ENCODE measurements around the gene FALEC. TPM values are rescaled to one million over a fixed set of nuclear protein-coding genes. Genes with fewer than 3 reads are reported as not detected.

Gene FALEC
- total RNA-seq = 1.1 TPM

DNA sequence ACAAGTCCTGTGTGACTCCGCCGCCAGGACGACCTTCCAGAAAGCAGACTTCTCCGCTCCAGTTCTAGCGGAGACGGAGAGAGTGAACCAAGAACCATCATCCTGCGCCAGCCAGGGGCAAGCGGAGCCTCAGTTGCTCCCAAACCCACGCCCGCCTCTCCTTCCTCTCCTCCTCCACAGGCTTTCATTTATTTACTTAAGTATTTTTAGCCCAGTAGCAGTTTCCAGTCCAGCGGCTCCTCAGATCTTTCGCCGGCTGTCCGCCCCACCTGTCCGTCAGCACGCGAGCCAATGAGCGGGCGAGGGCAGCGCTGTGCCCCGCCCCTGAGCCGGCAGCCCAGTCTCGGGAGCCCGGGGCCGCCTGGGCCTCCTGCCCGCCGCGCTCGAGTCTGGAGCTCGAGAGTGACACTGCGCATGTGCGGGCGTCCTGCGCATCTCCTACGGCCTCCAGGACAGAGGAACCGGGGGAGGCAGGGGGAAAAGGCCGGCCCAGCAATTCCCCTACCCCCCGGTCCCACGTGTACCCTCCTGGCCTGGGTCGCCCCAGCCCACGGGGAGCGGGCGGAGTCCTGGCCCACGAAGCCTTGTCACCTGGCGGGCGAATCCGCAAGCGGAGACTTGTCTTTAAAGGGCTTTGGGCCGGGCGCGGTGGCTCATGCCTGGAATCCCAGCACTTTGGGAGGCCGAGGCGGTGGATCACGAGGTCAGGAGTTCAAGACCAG is at the start of gene FALEC:
FALEC (plus strand) TSS at position 425 of the 722 bp plus-strand sequence.
- DNase-seq = peak; percentile 97

DNA sequence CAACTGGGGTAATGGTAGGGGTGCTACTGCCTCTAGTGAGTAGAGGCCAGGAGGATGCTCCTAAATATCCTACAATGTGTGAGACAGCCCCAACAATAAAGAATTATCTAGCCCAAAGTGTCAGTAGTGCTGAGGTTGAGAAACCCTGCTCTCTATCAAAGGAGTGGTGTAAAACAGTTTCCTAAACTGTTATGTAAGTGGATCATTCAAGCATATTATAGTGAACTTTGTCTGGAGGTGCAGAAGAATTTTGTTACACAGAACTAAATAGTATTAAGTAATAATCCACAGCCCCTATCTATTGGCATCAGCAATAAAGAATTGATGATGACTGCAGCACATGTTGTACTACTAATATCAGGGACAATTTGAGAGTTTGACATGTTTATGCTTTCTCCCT is 48.6 kb upstream of the FALEC start:
- no peak for DNase-seq

DNA sequence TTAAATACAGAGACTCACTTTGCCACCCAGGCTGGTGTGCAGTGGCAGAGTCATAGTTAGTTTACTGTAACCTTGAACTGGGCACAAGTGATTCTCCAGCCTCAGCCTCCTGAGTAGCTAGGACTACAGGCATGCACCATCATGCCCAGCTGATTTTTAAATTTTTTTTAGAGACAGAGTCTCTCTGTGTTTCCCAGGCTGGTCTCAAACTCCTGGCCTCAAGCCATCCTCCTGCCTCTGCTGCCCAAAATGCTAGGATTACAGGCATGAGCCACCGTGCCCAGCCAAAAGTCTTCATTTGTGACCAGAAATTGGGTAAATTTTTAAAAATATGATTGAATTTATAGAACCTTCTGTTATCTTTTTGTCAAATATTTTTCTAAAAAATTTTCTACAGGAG is 46.3 kb upstream of the FALEC start:
- no peak for DNase-seq

DNA sequence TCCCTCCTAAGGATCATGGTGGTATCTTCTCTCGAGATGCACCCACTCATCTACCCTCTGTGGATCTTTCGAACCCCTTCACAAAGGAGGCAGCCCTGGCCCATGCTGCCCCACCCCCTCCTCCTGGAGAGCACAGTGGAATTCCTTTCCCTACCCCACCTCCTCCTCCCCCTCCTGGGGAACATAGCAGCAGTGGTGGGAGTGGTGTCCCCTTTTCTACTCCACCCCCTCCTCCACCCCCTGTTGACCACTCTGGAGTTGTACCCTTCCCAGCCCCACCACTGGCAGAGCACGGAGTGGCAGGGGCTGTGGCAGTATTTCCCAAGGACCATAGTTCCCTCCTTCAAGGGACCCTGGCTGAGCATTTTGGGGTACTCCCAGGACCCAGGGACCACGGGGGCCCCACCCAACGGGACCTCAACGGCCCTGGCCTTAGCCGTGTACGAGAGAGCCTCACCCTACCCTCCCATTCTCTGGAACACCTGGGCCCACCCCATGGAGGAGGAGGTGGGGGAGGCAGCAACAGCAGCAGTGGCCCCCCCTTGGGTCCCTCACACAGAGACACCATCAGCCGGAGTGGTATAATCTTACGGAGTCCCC is 42.9 kb upstream of the FALEC start:
- no peak for DNase-seq

DNA sequence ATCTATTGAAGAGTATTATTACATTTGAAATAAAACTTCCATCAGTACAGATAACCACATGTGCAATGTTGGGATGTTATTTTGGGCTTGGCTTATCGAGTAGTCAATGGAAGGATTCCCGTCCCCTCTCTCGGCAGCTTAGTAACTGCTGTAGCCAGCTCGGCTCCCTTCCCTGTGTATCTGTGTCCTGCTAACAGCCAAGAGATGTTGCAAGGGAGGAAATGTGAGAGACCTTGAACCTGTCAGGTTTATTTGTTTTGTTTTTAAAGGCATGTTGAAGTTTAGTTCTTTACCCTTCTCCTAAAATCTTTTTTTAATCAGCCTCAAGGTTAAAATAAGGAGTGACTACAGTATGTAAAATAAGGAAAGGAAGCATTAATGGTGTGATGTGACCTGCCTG is 41.9 kb upstream of the FALEC start:
- DNase-seq = no peak

DNA sequence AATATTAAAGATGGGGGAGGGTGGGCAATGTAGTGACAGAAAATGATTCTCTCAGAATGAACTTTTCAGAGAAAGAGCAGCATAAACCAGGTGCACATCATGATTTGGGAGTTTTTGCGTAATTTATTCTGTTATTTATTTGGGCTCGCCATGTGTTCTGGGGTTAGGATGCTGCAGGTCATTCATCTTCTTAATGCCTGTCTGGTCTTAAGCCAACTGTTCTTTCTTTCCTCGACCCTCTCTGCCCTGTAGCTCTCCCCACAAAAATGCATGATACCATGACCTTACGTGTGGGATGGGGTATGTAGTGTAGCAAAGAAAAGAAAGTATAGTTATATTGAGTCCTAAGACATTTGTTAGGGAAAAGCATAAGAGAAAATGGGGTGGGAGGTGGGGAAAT is 40.7 kb upstream of the FALEC start:
- no peak for DNase-seq

DNA sequence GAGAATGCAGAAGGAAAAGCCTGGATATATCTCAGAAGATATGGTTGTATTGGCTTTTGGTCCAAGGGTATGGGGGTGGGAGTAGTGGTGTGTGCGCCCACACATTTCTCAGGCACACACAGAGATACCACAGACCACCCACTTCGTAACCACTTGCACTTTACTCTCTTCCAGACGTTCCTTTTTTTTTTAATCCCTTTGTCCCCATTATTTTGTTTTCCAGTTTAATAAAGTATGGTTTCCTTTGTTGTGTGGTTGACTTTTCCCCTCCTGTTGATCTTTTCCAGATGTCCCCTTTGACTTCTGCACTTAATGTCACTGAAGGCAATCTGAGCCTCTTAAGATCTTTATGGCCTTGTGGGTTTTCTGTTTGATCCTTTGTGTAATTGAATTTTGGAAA is 38.8 kb upstream of the FALEC start:
- DNase-seq = no peak

DNA sequence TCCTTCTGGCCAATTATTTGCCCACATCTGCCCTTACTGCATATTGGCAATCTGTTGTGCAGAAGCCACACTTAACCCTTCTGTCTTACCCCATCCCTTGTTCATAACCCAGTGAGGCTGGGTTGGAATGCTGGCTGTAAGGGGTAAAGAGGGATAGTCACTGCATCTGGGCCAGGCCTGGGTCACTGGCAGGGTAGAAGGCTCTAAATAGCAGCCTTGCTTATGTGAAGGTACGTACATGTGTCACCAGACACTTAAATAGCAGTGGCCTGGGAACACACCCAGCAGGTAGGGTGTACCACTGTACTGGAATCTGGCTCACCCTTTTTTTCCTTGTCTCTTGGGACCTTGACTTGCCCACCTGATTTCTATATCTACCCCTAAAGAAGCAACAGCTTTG is 38.2 kb upstream of the FALEC start:
- DNase-seq = no peak

DNA sequence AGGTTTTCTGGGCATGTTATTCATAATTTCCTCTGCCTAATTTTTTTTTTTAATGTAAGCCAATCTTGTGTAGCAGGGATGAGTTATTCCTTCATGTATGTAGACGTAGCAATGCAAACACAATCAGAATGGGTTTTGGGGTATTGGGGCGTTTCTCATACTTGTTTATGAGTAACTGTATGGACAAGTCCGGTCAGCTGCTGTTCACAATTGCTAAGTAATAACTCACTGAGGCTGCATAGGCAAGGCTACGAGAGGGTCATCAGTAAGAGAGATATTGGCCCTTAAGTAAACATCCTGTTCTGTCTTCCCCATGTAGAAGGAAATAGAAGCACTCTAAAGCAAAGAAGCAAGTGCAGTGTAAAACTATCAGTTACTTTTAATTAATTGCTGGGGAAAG is 37.8 kb upstream of the FALEC start:
- DNase-seq = no peak

DNA sequence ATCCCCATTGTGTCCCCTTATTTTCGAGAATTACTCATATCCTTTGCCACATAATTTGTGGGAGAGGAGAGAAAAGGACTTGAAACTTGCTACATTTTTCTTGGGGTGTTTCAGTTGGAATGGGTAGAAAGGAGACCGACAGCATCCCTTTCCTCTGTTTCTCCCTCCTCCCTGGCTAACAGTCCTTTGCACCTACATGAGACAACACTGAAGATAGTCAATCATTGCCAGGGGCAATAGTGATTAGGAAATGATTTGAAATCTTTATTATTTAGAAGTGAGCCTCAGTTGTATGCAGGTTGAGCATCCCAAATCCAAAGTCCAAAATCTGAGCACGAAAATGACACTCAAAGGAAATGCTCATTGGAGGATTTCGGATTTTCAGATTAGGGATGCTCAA is 36.2 kb upstream of the FALEC start:
- DNase-seq = no peak

DNA sequence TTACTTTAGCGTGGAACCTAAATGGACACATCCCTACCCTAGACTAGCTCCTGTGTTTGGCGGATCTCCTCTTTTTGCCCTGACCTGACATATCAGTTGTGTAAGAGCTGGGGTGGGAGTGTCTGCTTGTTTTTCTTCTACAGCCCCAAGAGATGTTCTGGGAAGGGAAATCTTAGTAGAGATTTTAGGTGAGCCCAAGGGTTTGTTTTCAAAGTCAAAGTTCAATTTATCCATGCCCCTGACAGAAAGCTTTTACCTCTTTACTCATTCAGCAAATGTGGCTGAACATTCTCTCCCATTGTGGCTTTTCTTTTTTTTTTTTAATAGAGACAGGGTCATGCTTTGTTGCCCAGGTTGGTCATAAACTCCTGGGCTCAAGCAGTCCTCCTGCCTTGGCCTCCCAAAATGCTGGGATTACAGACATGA is 35.6 kb upstream of the FALEC start:
- DNase-seq = no peak

DNA sequence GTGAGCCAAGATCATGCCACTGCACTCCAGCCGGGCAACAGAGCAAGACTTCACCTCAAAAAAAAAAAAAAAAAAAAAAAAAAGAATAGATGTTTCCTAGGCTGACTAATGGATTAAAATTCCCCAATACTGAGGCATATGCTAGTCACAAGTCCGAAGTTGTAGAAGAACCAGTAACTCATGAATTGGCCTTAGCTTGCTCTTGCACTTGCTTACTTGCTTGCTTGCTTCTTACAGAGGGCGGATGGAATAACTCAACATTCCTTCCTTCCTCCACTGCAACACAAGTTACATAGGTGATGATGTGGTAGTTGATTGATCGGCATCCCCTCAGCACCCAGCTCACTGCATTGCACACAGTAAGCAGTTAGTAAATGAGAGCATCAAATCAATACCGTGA is 31.1 kb upstream of the FALEC start:
- no peak for DNase-seq

DNA sequence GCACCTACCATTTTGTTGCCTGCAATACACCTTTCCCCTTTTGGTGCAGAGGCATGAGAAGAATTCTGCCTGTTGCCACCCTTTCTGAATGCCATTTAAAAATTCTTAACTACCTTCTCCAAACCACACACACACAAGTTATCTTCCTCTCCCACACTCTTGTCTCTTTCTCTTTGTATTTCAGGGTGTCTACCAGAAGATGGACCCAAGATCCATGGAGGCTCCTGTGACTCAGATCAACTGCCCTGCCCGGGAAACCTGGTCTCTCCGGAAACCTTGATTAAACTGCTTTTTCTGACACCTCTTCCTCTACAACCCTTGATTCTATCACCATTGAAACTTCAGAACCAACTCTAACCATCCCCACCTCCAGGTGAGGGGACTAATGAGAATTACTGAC is 30.7 kb upstream of the FALEC start:
- DNase-seq = no peak

DNA sequence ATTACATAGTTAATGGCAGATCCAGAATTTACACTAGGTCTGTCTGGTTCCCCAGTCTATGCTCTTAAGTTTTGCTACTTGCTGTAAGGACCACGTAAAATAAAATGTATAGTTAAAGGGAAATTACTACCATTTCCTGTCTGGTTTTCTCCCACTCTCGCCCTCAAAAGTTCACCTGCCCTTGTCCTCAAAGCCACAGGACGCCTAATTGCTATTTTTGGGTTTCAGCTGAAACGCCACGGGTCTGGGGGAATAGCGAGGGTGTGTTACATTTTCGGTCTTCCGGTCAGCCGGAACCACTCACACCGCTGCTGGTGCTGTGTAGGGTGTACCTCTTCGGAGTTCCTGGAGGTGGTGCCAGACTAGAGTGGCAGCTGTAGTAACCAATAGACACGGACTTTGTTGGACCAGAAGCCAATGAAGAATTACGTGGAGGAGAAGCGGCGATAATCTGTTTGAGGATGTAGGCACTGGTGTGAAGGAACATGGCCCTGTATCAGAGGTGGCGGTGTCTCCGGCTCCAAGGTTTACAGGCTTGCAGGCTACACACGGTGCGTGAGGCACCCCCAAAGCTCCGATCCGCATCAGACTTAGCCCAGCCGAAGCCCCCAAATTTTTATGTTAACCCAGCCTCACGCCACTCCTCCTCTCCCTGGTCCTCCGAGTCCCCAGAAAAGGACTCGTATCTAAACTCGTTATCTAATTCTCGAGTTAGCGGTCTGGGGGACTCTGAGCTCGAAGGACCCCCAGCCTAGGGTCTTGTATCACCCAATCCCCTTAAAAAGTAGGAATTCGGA is 28.4 kb upstream of the FALEC start, which contains the start of gene TARS2:
TARS2 (plus strand) TSS at position 454 of the 797 bp plus-strand sequence; CDS start at position 486, 32 bp downstream.
- peak; percentile 94 for DNase-seq

DNA sequence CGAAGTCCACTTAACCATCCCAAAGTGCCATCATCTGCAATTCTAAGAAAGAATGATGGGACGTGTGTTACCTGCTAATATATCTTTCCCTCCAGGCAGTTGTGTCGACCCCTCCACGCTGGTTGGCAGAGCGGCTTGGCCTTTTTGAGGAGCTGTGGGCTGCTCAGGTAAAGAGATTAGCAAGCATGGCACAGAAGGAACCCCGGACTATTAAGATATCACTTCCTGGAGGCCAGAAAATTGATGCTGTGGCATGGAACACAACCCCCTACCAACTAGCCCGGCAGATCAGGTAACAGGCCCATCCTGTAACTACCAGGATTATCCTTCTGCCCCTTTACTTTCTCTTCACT is 27.8 kb upstream of the FALEC start:
- no peak for DNase-seq

DNA sequence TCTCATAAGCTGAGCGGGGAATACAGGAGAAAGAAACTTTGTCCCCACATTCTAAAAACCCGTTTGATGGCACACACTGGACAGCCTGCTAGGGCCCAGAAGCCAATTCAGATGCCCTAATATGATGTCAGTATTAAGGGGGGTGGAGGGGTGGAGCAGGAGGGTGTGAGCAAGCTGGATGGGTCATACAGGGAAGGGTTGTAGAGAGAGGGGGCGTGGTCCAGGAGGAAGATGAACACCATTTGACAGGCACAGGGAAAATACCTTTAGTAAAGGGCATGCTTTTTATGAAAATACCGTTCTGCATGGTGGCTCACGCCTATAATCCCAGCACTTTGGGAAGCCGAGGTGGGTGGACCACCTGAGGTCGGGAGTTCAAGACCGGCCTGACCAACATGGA is 22.4 kb upstream of the FALEC start:
- no peak for DNase-seq

DNA sequence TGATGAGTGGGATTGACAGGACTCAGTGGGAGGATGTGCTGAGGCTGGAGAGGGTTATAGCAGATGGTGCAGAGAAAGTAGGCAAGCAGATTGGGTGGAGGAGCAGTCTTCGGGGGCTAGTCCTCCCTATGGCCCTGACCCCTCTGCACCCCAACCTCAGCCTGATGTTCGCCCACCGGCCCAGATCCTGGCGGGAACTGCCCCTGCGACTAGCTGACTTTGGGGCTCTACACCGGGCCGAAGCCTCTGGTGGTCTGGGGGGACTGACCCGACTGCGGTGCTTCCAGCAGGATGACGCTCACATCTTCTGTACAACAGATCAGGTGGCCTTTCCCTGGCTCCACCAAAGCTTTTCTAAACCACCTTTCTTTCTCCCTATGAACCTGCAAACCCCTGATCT is 17.2 kb upstream of the FALEC start:
- DNase-seq = no peak

DNA sequence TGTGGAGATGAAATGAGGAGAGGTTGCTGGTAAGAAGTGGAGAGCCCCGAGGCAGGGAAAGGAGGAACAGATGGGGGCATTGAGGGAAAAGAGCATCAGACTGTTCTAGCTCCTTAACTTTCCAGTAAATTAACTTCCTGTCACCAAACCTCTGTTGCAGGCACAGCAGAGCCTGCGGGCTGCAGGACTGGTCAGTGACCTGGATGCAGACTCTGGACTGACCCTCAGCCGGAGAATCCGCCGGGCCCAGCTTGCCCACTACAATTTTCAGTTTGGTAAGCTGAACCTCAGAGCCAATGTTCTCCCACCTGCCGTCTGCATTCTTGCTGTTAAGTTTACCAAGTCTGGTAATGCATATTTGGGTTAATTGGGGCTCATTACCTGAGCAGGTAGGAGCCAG is 10.1 kb upstream of the FALEC start:
- DNase-seq = no peak

DNA sequence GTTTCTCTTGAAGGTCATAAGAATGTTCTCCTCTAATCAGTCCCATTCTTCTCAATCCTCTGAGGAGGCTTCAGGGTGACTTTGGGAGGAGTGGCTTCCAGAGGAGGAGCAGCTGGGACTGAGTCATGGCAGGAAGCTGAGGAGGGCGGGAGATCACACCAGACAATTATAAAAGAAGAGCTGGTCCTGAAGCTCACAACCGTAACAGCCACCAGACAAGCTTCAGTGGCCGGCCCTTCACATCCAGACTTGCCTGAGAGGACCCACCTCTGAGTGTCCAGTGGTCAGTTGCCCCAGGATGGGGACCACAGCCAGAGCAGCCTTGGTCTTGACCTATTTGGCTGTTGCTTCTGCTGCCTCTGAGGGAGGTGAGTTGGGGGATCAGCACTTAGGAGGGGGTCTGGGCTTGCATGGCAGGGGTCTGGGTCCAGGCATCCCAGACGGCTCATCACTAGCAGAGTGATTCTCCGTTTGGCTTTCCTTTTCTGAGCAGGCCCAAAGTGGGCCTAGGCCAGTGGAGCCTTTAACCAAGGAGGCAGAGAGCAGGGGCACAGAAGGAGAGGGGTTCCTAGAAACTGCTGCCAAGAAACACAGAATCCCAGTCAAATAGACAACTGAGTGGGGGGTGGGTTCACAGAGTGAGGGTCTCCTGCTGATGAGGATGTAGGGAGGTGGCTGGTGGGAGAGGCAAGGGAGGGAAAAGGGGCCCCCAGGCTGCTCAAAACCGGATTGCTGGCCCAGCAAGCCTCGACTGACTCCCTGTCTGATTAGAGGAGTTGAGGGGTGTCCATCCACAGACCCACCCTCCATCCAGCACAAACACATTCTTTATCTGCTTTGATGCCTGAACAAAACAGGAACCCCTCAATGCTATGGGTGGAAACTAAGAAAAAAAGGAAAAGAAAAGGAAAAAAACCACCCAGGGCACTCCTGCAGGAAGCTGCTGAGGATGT is 7.4 kb upstream of the FALEC start, which contains the start of gene ECM1:
ECM1 (plus strand) TSS at position 198 of the 953 bp plus-strand sequence; CDS start at position 299, 101 bp downstream.
- DNase-seq = peak; percentile 19

DNA sequence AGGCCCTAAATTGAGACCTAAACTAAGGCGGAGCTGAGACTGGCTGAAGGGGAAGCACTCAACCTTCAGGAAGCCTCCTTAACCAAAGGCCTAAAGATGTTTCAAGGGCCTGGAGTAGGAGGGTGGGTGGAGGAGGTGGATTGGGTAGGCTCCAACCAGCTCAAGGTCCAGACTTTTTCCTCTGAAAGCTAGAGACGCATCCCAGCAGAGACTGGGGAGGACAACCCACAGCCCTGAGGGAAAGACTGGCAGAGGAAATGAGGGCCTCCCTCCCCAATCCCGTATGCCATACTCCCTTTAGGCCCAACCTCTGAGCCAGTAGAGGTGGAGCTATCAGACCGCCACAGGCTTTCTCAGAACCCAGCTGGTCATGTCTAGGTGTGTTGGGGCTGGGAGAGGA is 6.6 kb upstream of the FALEC start:
- no peak for DNase-seq

DNA sequence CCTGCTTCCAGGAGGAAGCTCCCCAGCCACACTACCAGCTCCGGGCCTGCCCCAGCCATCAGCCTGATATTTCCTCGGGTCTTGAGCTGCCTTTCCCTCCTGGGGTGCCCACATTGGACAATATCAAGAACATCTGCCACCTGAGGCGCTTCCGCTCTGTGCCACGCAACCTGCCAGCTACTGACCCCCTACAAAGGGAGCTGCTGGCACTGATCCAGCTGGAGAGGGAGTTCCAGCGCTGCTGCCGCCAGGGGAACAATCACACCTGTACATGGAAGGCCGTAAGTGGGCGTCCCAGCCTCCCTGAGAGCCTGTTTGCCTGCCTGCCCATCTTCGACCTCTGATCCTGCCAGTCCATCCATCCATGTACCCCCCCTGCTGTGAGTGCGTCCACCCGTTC is 4.0 kb upstream of the FALEC start:
- no peak for DNase-seq

DNA sequence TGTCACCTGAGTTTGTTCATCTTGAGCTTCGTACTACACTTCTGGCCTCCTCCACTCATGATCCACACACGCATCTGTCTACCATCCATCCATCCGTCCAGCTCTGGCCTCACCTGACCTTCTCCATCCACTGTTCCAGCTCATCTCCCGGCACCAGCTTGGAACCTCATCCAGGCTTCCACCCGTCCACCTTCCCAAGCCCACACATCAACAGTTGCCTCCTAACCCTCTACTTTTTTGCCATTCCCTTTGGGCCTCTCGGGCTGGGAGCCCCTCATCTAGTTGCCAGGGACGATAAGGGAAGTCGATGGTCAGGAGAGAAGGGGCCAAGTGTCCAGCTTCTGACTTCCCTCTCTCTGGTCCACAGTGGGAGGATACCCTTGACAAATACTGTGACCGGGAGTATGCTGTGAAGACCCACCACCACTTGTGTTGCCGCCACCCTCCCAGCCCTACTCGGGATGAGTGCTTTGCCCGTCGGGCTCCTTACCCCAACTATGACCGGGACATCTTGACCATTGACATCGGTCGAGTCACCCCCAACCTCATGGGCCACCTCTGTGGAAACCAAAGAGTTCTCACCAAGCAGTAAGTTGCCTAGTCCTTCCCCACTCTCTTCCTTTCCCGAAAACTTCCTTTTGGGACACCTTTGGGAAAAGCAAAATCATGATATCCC is 3.4 kb upstream of the FALEC start:
- DNase-seq = no peak

Data from occipital lobe (tissue), 2 donors.